ENCODE results near the gene GKAP1. TPM values are rescaled to one million over a fixed set of nuclear protein-coding genes. Genes with fewer than 3 reads are reported as not detected.

The GKAP1 gene
- total RNA-seq, 4 donors from 2014 or later = 5.0 to 18.9 (median 10.2) TPM

DNA sequence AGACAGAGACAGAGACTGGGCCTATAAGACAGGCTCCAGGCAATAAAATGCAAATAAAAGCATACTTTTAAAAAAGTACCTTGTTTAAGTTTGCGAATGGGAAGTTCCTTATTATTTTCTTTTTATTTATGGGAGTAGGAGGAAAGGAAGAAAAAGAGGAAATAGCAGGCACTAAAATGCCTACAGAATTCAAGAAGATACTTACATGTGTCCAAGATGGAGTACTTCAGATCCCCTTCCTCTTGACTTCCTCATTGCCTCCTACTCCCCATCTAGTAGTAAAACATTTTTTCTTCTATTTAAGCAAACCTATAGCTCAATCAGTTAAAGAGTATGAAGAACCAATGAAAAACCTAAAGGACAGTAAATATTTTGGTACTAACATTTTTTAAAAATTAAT lies 24.8 kb downstream of the GKAP1 start:
- DNase-seq (ENCODE audit: low spot score) = no peak
- ATAC-seq (ENCODE audit: low FRiP score) = no peak
- TF ChIP-seq, protein P1, sequence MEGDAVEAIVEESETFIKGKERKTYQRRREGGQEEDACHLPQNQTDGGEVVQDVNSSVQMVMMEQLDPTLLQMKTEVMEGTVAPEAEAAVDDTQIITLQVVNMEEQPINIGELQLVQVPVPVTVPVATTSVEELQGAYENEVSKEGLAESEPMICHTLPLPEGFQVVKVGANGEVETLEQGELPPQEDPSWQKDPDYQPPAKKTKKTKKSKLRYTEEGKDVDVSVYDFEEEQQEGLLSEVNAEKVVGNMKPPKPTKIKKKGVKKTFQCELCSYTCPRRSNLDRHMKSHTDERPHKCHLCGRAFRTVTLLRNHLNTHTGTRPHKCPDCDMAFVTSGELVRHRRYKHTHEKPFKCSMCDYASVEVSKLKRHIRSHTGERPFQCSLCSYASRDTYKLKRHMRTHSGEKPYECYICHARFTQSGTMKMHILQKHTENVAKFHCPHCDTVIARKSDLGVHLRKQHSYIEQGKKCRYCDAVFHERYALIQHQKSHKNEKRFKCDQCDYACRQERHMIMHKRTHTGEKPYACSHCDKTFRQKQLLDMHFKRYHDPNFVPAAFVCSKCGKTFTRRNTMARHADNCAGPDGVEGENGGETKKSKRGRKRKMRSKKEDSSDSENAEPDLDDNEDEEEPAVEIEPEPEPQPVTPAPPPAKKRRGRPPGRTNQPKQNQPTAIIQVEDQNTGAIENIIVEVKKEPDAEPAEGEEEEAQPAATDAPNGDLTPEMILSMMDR (IDR thresholded peaks at IDR 0.05) = no peak

DNA sequence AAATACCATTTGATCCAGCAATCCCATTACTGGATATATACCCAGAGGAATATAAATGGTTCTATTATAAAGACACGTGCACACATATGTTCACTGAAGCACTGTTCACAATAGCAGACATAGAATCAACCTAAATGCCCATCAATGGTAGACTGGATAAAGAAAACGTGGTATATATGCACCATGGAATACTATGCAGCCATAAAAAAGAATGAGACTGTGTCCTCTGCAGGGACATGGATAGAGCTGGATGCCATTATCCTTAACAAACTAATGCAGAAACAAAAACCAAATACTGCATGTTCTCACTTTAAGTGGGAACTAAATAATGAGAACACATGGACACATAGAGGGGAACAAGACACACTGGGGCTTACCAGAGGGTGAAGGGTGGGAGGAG lies 39.4 kb downstream of the GKAP1 start:
- ATAC-seq (ENCODE audit: low FRiP score) (no peak), DNase-seq (ENCODE audit: low spot score) (no peak)
- TF ChIP-seq, protein P1 (IDR thresholded peaks at IDR 0.05) = no peak

DNA sequence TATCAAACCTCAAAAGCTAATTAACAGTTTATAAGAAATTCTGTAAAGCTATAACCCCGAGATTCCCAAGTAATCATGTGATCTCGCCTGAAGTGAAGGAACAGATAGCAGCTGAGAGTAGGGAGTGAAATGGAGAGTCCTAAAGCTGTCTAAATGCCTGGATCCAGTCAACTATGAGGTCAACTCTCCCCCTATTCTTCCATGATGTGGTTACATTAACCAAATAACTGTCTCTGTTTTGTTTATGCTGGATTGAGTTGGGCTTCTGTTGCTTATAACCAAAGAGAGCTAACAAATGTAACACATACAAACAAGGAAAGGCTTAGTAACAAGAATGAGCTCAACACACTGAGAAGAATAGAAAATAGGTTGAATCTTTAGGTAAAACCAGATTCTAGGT lies 41.6 kb downstream of the GKAP1 start:
- ATAC-seq (ENCODE audit: low FRiP score) = no peak

DNA sequence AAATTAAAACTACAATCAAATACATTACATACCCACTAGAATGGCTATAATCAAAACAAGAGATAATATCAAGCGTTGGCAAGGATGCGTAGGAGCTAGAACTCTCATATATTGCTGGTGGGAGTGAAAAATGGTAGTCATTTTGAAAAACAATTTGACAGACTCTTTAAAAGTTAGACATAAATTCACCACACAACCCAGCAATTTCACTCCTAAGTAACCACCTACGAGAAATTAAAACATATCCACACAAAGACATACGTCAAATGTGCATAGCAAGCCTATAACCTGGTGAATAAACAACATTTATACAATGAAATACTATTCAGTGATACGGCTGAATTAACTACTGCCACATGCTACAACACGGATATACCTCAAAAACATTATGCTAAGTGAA lies 44.7 kb downstream of the GKAP1 start:
- DNase-seq (ENCODE audit: low spot score) (no peak), ATAC-seq (ENCODE audit: low FRiP score) (no peak)
- TF ChIP-seq, protein P1 (IDR thresholded peaks at IDR 0.05) = no peak

More for the DNA sequence above, 41.6 kb downstream of the GKAP1 start:
- DNase-seq (ENCODE audit: low spot score) = no peak
- TF ChIP-seq, protein P1 (IDR thresholded peaks at IDR 0.05) = no peak

DNA sequence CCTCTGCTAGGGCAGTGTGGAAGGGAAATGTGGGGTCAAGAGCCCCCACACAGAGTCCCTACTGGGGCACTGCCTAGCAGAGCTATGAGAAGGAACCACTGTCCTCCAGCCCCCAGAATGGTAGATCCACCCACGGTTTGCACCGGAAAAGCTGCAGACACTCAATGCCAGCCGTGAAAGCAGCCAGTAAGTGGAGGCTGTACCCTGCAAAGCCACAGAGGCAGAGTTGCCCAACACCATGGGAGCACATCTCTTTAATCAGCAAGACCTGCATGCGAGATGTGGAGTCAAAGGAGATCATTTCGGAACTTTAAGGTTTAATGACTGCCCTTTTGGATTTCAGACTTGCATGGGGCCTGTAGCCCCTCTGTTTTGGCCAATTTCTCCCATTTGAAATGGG lies 52.2 kb downstream of the GKAP1 start:
- TF ChIP-seq, protein P1 (IDR thresholded peaks at IDR 0.05) = no peak
- DNase-seq (ENCODE audit: low spot score) = no peak
- ATAC-seq (ENCODE audit: low FRiP score) = no peak

DNA sequence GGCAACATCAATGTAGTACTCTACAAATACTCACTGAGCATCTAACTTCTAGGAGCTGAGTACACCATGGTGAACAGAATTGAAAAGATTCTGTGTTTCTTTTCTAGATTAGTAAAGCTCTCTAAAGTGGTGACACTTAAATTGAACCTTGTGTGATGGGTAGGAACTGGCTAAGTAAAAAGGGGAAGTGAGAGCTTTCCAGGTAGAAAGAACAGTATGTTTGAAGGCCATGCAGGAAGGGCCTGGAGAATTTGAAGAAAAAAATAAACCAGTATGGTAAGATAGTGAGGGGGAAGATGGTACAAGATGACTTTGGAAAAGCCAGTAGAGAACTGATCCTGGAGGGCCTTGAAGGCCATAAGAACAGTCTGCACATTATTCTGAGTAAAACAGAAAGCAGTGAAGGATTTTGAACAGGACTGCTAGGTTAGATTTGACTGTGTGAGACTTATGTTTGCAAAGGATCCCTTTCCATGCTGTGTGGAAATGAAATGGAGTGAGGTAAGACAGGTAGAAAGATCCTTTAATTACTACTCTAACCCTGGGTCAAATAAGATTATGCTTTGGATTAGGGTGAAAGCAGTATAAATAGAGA lies 63.1 kb downstream of the GKAP1 start:
- DNase-seq (ENCODE audit: low spot score) (no peak), ATAC-seq (ENCODE audit: low FRiP score) (no peak)
- TF ChIP-seq, protein P1 (IDR thresholded peaks at IDR 0.05) = no peak

DNA sequence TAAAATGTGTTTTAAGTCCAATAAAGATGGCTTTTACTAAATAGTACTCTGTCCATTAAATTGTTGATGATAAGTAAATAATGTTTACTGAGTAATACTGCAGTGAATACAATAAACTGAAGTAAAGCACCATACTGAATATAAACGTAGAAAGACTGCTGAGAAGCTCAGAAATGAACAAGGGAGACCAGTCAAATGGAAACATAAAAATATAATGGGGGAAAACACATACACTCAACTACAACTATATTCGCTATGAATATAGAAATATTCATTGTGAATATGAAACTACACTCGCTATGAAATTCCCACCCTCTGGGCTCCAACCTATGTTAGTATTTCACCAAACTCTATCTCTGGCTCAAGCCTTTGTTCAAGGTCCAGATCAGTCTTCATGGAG lies 67.9 kb downstream of the GKAP1 start:
- DNase-seq (ENCODE audit: low spot score) (no peak), ATAC-seq (ENCODE audit: low FRiP score) (no peak)
- TF ChIP-seq, protein P1 (IDR thresholded peaks at IDR 0.05) = no peak
